Stomach smooth muscle (tissue), 2 donors: ENCODE results near the gene PRR18.

ENCODE experiments used
- H3K27ac ChIP-seq: one replicate; pipeline ENCODE4 v1.7.0; 2013; ENCODE audit warnings: mild to moderate bottlenecking, low read length, inconsistent platforms
- H3K27me3 ChIP-seq, 2 donors: one replicate each; pipeline ENCODE4 v1.7.0; 2013; ENCODE audit warnings: low read length in 2 of 2; ENCODE audit not compliant: insufficient read depth in 2 of 2, control insufficient read depth in 1 of 2
- H3K36me3 ChIP-seq, 2 donors: one replicate each; pipeline ENCODE4 v1.7.0; 2013; ENCODE audit warnings: low read length in 2 of 2; ENCODE audit not compliant: control insufficient read depth in 2 of 2, insufficient read depth in 2 of 2
- H3K4me1 ChIP-seq: one replicate; pipeline ENCODE4 v1.7.0; 2013; ENCODE audit warnings: low read length; ENCODE audit not compliant: control insufficient read depth, insufficient read depth
- H3K4me3 ChIP-seq, 2 donors: one replicate each; pipeline ENCODE4 v1.7.0; 2013; ENCODE audit warnings: low read length in 2 of 2
- H3K9ac ChIP-seq, 2 donors: one replicate each; pipeline ENCODE4 v1.7.0; 2013; ENCODE audit warnings: low read length in 2 of 2, mild to moderate bottlenecking in 1 of 2
- H3K9me3 ChIP-seq, 2 donors: one replicate each; pipeline ENCODE4 v1.7.0; 2013; ENCODE audit warnings: low read length in 2 of 2; ENCODE audit not compliant: control insufficient read depth in 2 of 2
- donor health status: healthy.
- donor health status: Pancreatic carcinoma.

Gene PRR18

GRCh38 chr6:166304106-166304505 lies 4.1 kb downstream of the PRR18 start:
- Histone ChIP-seq H3K9me3 (no peaks in the 10 kb centered on the region), H3K9ac (no peak overlapping the region), H3K4me1 (peaks cover 16% of the 10 kb centered on the region), H3K27ac (no peak overlapping the region), H3K4me3 (no peak overlapping the region), H3K36me3 (no peaks in the 10 kb centered on the region), H3K27me3 (peaks cover 28 to 38% of the 10 kb centered on the region in 2 donors)

- peaks cover 21 to 24% of the 10 kb centered on the region in 2 donors for H3K27me3 ChIP-seq
- no peak overlapping the region for H3K4me3 ChIP-seq
- no peaks in the 10 kb centered on the region for H3K9me3 ChIP-seq
- no peak overlapping the region for H3K27ac ChIP-seq
- H3K36me3 ChIP-seq, result no peaks in the 10 kb centered on the region
- H3K9ac ChIP-seq, result no peak overlapping the region
- peaks cover 3% of the 10 kb centered on the region for H3K4me1 ChIP-seq
Measured at GRCh38 chr6:166301611-166302529, 6.3 kb downstream of the PRR18 start.

GRCh38 chr6:166300357-166300987 lies 7.7 kb downstream of the PRR18 start:
- no peaks in the 10 kb centered on the region for H3K4me1 ChIP-seq
- no peak overlapping the region for H3K27ac ChIP-seq
- no peaks in the 10 kb centered on the region for H3K9me3 ChIP-seq
- no peak overlapping the region for H3K4me3 ChIP-seq
- peaks cover 12 to 16% of the 10 kb centered on the region in 2 donors for H3K27me3 ChIP-seq
- no peak overlapping the region for H3K9ac ChIP-seq
- no peaks in the 10 kb centered on the region for H3K36me3 ChIP-seq

- H3K4me3 ChIP-seq, result no peak overlapping the region
- H3K27ac ChIP-seq, result no peak overlapping the region
- no peak overlapping the region for H3K9ac ChIP-seq
- no peaks in the 10 kb centered on the region for H3K4me1 ChIP-seq
- H3K27me3 ChIP-seq, result peaks cover 7 to 9% of the 10 kb centered on the region in 2 donors
- H3K9me3 ChIP-seq, result no peaks in the 10 kb centered on the region
- H3K36me3 ChIP-seq, result no peaks in the 10 kb centered on the region
Measured at GRCh38 chr6:166297606-166298005, 10.6 kb downstream of the PRR18 start.

- H3K9me3 ChIP-seq, result no peaks in the 10 kb centered on the region
- H3K36me3 ChIP-seq, result no peaks in the 10 kb centered on the region
- H3K9ac ChIP-seq, result no peak overlapping the region
- H3K4me3 ChIP-seq, result no peak overlapping the region
- no peaks in the 10 kb centered on the region for H3K4me1 ChIP-seq
- no peak overlapping the region for H3K27ac ChIP-seq
- H3K27me3 ChIP-seq, result peaks cover 9 to 11% of the 10 kb centered on the region in 2 donors
Measured at GRCh38 chr6:166296035-166296883, 11.9 kb downstream of the PRR18 start.

- Histone ChIP-seq H3K27ac (no peak overlapping the region), H3K4me1 (no peaks in the 10 kb centered on the region), H3K27me3 (peaks cover 9 to 12% of the 10 kb centered on the region in 2 donors), H3K4me3 (no peak overlapping the region), H3K36me3 (no peaks in the 10 kb centered on the region), H3K9ac (no peak overlapping the region), H3K9me3 (no peaks in the 10 kb centered on the region)
Measured at GRCh38 chr6:166293731-166294584, 14.2 kb downstream of the PRR18 start.

- no peak overlapping the region for H3K4me3 ChIP-seq
- H3K9ac ChIP-seq, result no peak overlapping the region
- no peaks in the 10 kb centered on the region for H3K9me3 ChIP-seq
Measured at GRCh38 chr6:166289207-166290060, 18.8 kb downstream of the PRR18 start.

GRCh38 chr6:166286839-166287271 lies 21.3 kb downstream of the PRR18 start:
- H3K4me3 ChIP-seq, result no peak overlapping the region
- H3K9me3 ChIP-seq, result no peaks in the 10 kb centered on the region
- peaks cover 4 to 15% of the 10 kb centered on the region in 2 donors for H3K27me3 ChIP-seq
- no peak overlapping the region for H3K27ac ChIP-seq
- no peak overlapping the region for H3K9ac ChIP-seq
- no peaks in the 10 kb centered on the region for H3K36me3 ChIP-seq
- no peaks in the 10 kb centered on the region for H3K4me1 ChIP-seq

More at GRCh38 chr6:166289207-166290060, 18.8 kb downstream of the PRR18 start:
- H3K4me1 ChIP-seq, result no peaks in the 10 kb centered on the region
- H3K27ac ChIP-seq, result no peak overlapping the region
- H3K36me3 ChIP-seq, result no peaks in the 10 kb centered on the region
- peaks cover 7 to 8% of the 10 kb centered on the region in 2 donors for H3K27me3 ChIP-seq

- Histone ChIP-seq H3K9me3 (no peaks in the 10 kb centered on the region), H3K27ac (no peak overlapping the region), H3K36me3 (no peaks in the 10 kb centered on the region), H3K9ac (no peak overlapping the region), H3K4me3 (no peak overlapping the region), H3K27me3 (peaks cover 4 to 10% of the 10 kb centered on the region in 2 donors), H3K4me1 (no peaks in the 10 kb centered on the region)
Measured at GRCh38 chr6:166285233-166285632, 23.0 kb downstream of the PRR18 start.
